GM12891 (cell line): Measurements from ENCODE around the gene GPR160. TPM values are rescaled to one million over a fixed set of nuclear protein-coding genes. Genes with fewer than 3 reads are reported as not detected.

Source experiments
- DNase-seq: peaks from one replicate; pipeline ENCODE4 v3.0.0; 2011; ENCODE audit warnings: low spot score; ENCODE audit not compliant: insufficient read length
- FAIRE-seq: peaks from 2 replicates; lab custom pipeline; 2011; peaks lifted over from hg19 to GRCh38; lab: Jason Lieb, UNC
- PAX5 ChIP-seq: IDR thresholded peaks from 2 replicates; pipeline ENCODE4 v1.6.1; 2011; ENCODE audit warnings: low read length, moderate library complexity, mild to moderate bottlenecking; ENCODE audit not compliant: insufficient read depth, severe bottlenecking
- POLR2A ChIP-seq: IDR thresholded peaks from 2 replicates; pipeline ENCODE4 v1.6.1; 2011; ENCODE audit warnings: low read depth, low read length, control low read depth
- POLR2AphosphoS5 ChIP-seq: IDR thresholded peaks from 2 replicates; pipeline ENCODE4 v1.6.1; 2011; ENCODE audit warnings: low read depth, low read length, control low read depth
- POU2F2 ChIP-seq: IDR thresholded peaks from 2 replicates; pipeline ENCODE4 v1.6.1; 2011; ENCODE audit warnings: low read depth, mild to moderate bottlenecking, control low read depth, low read length, moderate library complexity
- SPI1 ChIP-seq: IDR thresholded peaks from 2 replicates; pipeline ENCODE4 v1.6.1; 2011; ENCODE audit warnings: low read depth, low read length, control low read depth
- TAF1 ChIP-seq: IDR thresholded peaks from 2 replicates; pipeline ENCODE4 v1.6.1; 2011; ENCODE audit warnings: low read depth, low read length, control low read depth
- polyA plus RNA-seq: library from polyadenylated mRNA; unstranded; fragments of >200 nt; gene quantifications from one replicate; pipeline ENCODE4 v1.2.1, GENCODE V29; 2012; ENCODE audit warnings: low read depth, missing spikeins, inconsistent platforms; ENCODE audit not compliant: missing spikeins

Gene GPR160, protein sequence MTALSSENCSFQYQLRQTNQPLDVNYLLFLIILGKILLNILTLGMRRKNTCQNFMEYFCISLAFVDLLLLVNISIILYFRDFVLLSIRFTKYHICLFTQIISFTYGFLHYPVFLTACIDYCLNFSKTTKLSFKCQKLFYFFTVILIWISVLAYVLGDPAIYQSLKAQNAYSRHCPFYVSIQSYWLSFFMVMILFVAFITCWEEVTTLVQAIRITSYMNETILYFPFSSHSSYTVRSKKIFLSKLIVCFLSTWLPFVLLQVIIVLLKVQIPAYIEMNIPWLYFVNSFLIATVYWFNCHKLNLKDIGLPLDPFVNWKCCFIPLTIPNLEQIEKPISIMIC
- 41.2 TPM for polyA plus RNA-seq

DNA sequence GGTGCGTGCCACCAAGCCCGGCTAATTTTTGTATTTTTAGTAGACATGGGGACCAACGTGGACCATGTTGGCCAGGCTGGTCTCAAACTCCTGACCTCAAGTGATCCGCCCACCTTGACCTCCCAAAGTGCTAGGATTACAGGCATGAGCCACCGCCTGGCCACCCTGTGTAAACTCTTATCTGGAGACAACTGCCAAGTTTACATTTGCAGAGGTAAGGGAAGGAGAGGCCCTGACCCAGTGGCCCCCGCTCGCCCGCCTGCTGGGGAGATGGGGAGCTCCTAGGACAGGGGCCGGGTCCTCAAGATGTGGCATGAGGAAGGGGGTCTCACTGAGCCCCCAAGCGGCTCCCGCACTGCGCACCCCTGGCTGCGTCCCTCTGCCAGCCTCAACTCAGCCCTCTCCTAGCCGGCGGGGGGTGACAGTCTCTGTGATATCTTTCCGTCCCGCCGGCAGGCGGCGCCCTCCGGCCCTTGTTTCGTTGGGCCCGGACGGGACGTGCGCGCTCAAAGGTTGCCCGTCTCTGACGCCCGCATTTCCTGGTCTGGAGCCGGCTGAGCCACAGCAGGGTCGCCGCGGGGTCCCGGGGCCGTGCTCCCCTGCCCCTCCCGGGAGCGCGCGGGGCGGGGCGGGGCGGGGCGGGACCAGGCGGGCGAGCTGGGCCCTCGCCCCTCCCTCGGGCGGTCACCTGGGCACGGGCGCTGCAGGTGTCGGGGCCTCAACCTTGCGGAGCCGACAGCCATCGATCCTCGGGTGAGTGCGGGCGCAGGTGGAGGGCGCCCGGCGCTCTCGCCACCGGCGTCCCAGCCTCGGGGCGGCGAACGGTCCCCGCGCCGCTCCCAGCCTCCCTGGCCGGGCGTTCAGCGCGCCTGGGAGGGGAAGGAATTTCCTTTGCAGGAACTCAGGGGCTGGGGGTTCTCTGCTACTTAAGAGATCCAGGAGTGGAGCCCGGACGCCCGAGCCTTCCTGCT lies at the start of gene GPR160:
GPR160 (plus strand) TSS at position 533 of the 971 bp plus-strand sequence. CDS start 45,978 bp downstream, outside the sequence.
- FAIRE-seq (peak; percentile 88), DNase-seq (peak; percentile 71)
- peak; percentile 54; the same call in 1 of the 2 replicates for TF ChIP-seq POLR2A
- no peak for TF ChIP-seq TAF1
- TF ChIP-seq POLR2AphosphoS5 = no peak
- no peak for TF ChIP-seq PAX5
- TF ChIP-seq POU2F2 = no peak
- TF ChIP-seq SPI1 = no peak

DNA sequence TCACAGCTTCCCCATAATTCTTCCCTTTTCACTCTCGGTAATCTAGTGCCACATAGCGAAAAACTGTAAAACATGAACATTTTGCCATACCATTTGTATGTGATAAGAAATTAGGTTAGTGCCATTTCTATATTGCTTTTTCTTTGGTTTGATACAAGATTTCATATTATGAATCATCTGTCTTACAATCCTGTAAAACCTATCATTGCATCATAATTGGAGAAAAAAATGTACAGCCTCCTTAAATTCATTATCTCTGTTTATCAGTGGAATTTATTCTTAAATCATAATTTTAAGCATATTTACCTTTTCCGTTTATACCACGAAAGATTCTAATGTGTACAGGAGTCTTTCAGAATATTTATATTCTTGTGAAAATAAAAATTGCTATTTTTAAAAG lies 47.4 kb upstream of the GPR160 start:
- FAIRE-seq = no peak
- no peak for TF ChIP-seq POLR2AphosphoS5
- no peak for TF ChIP-seq TAF1
- TF ChIP-seq POU2F2 = no peak
- TF ChIP-seq POLR2A = no peak
- no peak for TF ChIP-seq PAX5
- TF ChIP-seq SPI1 = no peak

DNA sequence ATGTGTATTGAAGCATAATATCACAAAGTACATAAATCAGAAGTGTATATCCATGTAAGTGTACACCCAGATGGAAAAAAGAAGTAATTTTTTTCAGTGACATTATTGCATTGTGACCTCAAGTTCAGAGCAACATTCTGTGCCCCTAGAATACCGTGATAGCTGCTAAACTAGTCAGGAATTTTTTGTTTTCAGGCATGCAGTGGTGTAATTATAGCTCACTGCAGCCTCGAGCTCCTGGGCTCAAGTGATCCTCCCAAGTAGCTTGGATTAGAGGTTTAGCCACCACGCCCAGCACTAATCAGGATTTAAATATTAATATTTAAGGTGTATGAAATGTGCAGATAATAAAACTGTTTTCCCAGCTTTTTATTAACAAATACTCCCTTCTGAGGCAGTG lies 45.6 kb upstream of the GPR160 start:
- DNase-seq (no peak), FAIRE-seq (no peak)
- TF ChIP-seq TAF1 = no peak
- TF ChIP-seq POLR2A = no peak
- TF ChIP-seq POU2F2 = no peak
- TF ChIP-seq POLR2AphosphoS5 = no peak
- TF ChIP-seq SPI1 = no peak
- TF ChIP-seq PAX5 = no peak

More for the DNA sequence above, 47.4 kb upstream of the GPR160 start:
- DNase-seq = no peak

DNA sequence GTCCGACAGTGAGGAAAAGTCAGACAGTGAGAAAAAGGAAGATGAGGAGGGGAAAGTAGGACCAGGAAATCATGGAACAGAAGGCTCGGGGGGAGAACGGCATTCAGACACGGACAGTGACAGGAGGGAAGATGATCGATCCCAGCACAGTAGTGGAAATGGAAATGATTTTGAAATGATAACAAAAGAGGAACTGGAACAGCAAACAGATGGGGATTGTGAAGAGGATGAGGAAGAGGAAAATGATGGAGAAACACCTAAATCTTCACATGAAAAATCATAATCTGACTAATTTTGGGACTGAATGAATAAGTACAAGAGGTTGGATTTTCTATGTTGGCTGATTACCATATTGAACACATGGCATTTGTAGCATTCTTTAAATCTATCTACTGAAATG lies 45.0 kb upstream of the GPR160 start:
- FAIRE-seq (peak; percentile 65), DNase-seq (no peak)
- TF ChIP-seq SPI1 (peak; percentile 77), POLR2A (no peak)

DNA sequence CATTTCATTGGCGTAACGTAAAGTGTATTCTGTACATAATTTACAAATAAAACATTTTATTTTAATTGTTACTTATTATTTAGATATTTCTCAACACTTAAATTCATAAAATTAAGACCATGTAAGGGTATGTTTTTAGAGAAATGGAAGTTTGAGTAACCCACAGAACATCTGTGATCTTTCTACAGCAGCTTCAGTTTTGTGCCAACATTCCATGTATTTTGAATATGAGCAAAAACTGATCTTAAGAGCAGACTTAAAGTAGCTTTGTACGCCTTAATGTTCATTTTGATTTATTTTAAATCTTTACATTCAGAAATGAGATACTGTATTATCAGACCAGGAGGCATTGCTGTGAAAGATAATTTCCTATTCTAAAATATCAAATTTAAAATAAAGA lies 44.0 kb upstream of the GPR160 start:
- FAIRE-seq (no peak), DNase-seq (no peak)
- TF ChIP-seq TAF1 (no peak), POLR2A (no peak), POU2F2 (no peak), POLR2AphosphoS5 (no peak), SPI1 (no peak), PAX5 (no peak)

DNA sequence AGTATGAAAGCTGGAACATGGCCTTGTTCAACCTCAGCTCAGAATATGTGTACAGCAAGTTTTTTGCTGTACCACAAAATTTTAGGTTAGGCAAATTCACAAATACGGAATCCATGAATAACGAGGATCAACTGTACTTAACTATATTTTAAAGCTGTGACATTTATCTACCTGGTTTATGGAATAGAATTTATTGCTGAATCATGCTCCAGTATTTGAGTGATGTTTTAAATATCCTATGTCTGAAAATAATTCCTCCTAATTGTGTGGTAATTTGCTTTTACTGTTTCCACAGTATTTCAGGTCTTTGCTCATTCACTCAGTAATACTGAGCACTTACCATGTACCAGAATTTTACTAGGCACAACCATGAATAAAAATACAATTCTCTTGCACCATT lies 41.7 kb upstream of the GPR160 start:
- TF ChIP-seq SPI1 (no peak), POLR2A (no peak), TAF1 (no peak), POLR2AphosphoS5 (no peak), POU2F2 (no peak)
- FAIRE-seq (peak; percentile 33), DNase-seq (no peak)

DNA sequence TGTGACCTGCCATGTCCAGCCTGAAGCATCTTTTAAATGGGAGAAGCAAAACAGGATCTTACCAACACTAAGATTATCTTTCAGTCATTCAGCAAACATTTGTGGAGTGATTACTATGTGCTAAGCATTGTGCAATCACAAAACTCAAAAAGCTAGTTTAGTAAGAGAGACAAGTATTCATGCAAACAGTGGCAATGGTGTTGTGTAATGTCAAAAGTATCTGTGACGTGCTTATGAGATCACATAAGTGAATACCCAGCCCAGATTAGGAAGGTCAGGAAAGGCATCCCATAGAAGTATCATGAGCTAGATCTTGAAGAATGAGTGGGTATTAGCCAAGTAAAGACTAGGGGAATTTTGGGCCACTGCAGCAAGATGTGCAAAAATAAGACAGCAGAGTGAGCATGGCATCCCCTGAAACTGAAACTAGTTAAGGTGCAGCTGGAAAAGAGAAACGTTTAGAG lies 39.1 kb upstream of the GPR160 start:
- DNase-seq = no peak

DNA sequence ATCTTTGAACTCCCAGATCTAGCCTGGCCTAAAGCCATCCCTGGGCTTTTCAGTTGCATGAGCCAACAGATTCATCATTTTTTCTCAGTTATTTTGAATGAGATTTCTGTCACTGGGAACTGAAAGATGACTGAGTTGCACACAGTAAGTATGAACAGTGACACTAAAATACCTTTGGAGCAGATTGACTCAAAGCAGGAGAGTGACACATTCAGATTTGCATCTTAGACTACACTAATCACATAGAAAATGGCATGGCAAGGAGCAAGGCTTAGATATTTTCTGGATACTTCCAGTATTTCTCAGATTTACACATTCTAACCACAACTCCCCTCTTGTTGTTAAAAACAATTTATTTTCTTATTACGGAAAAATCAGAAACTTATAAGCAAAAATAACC lies 38.4 kb upstream of the GPR160 start:
- DNase-seq (peak; percentile 13), FAIRE-seq (no peak)
- TF ChIP-seq POU2F2 (peak; percentile 78; the same call in 1 of the 2 replicates), SPI1 (peak; percentile 50), POLR2A (no peak), TAF1 (no peak)

More for the DNA sequence above, 39.1 kb upstream of the GPR160 start:
- no peak for TF ChIP-seq SPI1
- TF ChIP-seq PAX5 = no peak
- TF ChIP-seq POLR2AphosphoS5 = no peak
- TF ChIP-seq POU2F2 = no peak
- no peak for TF ChIP-seq POLR2A
- TF ChIP-seq TAF1 = no peak
- peak; percentile 94 for FAIRE-seq

DNA sequence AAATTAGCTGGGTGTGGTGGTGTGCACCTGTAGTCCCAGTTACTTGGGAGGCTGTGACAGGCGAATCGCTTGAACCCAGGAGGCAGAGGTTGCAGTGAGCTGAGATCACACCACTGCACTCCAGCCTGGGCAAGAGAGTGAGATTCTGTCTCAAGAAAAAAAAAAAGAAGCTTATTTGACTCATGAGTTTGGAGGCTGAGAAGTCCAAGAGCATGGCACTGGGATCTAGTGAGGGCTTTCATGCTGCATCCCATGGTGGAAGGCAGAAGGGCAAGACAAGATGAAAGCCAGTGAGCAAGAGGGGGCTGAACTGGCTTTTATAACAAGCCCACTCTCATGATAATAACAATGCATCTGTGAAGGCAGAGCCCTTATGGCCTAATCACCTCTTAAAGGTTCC lies 37.7 kb upstream of the GPR160 start:
- DNase-seq = no peak
- FAIRE-seq = no peak
- TF ChIP-seq POU2F2 (no peak), SPI1 (no peak), PAX5 (no peak), POLR2AphosphoS5 (no peak), POLR2A (no peak), TAF1 (no peak)
